Large intestine (tissue), 3 donors: ENCODE measurements around the gene TALDO1. TPM values are rescaled to one million over a fixed set of nuclear protein-coding genes. Genes with fewer than 3 reads are reported as not detected.

Source experiments
- DNase-seq, 2 donors: peaks; one replicate each; pipeline versions ENCODE4 v3.0.0 to v3.0.0-alpha.2; 2013
- H3K27ac ChIP-seq: one replicate; pipeline ENCODE4 v1.5.1; 2013; ENCODE audit warnings: low read length
- H3K27me3 ChIP-seq: 2 replicates; pipeline ENCODE4 v1.6.1; 2013; ENCODE audit warnings: low read length; ENCODE audit not compliant: control insufficient read depth, insufficient read depth
- H3K36me3 ChIP-seq: 2 replicates; pipeline ENCODE4 v1.6.1; 2013; ENCODE audit warnings: low read length; ENCODE audit not compliant: control insufficient read depth, insufficient read depth
- H3K4me1 ChIP-seq: one replicate; pipeline ENCODE4 v1.6.1; 2013; ENCODE audit warnings: low read length; ENCODE audit not compliant: control insufficient read depth, insufficient read depth
- H3K4me3 ChIP-seq: one replicate; pipeline ENCODE4 v1.5.1; 2013; ENCODE audit warnings: low read length
- H3K9me3 ChIP-seq: one replicate; pipeline ENCODE4 v1.6.1; 2013; ENCODE audit warnings: mild to moderate bottlenecking, low read depth, low read length, moderate library complexity; ENCODE audit not compliant: control insufficient read depth
- WGBS: methylation state at CpG from one replicate; pipeline ENCODE4 v1.1.5; 2013; ENCODE audit warnings: low lambda C conversion rate; ENCODE audit not compliant: insufficient coverage; 5-methylcytosine and 5-hydroxymethylcytosine counted together
- polyA plus RNA-seq: library from polyadenylated mRNA; unstranded; fragments of 120-200 nt; gene quantifications from one replicate; pipeline ENCODE4 v1.2.1, GENCODE V29; 2013

TALDO1 gene
- polyA plus RNA-seq, 1 donor = 92.4 TPM

DNA sequence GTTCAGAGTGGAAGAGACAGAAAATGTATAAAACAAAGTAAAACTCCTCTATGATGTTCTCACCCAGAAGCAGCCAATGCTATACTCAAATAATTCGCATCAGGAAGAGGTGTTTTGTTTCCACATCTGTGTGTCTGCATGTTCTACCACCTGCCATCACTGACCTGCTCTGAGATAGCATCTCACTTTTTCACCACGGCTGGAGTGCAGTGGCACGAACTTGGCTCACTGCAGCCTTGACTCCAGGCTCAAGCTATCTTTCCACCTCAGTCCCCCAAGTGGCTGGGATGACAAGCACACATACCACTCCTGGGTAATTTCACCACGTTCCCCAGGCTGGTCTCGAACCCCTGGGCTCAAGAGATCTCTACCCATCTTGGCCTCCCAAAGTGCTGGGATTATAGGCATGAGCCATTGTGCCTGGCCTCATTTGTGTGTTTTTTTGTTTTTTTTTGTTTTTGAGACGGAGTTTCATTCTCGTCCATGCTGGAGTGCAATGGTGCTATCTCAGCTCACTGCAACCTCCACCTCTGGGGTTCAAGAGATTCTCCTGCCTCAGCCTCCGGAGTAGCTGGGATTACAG is 14.4 kb downstream of the TALDO1 start:
- H3K27me3 ChIP-seq = no peaks in the 10 kb centered on the region
- WGBS = 100% methylated on average over 3 of the region's 8 CpGs
- peaks cover 78% of the 10 kb centered on the region for H3K36me3 ChIP-seq
- peaks cover 14% of the 10 kb centered on the region for H3K4me1 ChIP-seq
- H3K4me3 ChIP-seq = no peak overlapping the region
- H3K27ac ChIP-seq = no peak overlapping the region
- no peak for DNase-seq
- H3K9me3 ChIP-seq = no peaks in the 10 kb centered on the region

- peaks cover 14% of the 10 kb centered on the region for H3K4me1 ChIP-seq
- H3K4me3 ChIP-seq = no peak overlapping the region
- no peak overlapping the region for H3K27ac ChIP-seq
- no CpG with 5 or more reads among the region's 10 CpGs for WGBS
- no peaks in the 10 kb centered on the region for H3K9me3 ChIP-seq
- peak in 1 of 2 donors; percentile 44 for DNase-seq
- no peaks in the 10 kb centered on the region for H3K27me3 ChIP-seq
- peaks cover 81% of the 10 kb centered on the region for H3K36me3 ChIP-seq
Observed at GRCh38 chr11:762421-763072, 15.3 kb downstream of the TALDO1 start.

DNA sequence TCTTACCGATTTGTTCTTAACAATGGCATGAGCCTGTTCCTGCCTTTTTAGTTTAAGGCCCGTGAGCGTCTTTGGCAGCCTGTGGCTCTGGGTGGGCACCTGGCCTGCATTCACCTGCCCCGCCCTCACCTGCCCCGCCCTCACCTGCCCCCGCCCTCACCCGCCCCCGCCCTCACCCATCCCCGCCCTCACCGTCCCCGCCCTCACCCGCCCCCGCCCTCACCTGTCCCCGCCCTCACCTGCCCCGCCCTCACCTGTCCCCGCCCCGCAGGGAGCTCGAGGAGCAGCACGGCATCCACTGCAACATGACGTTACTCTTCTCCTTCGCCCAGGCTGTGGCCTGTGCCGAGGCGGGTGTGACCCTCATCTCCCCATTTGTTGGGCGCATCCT is 15.8 kb downstream of the TALDO1 start:
- Histone ChIP-seq H3K27me3 (no peaks in the 10 kb centered on the region), H3K36me3 (peaks cover 78% of the 10 kb centered on the region), H3K4me1 (peaks cover 14% of the 10 kb centered on the region), H3K27ac (no peak overlapping the region), H3K4me3 (no peak overlapping the region), H3K9me3 (no peaks in the 10 kb centered on the region)
- DNase-seq = peak in 1 of 2 donors; percentile 53
- no CpG with 5 or more reads among the region's 24 CpGs for WGBS

DNA sequence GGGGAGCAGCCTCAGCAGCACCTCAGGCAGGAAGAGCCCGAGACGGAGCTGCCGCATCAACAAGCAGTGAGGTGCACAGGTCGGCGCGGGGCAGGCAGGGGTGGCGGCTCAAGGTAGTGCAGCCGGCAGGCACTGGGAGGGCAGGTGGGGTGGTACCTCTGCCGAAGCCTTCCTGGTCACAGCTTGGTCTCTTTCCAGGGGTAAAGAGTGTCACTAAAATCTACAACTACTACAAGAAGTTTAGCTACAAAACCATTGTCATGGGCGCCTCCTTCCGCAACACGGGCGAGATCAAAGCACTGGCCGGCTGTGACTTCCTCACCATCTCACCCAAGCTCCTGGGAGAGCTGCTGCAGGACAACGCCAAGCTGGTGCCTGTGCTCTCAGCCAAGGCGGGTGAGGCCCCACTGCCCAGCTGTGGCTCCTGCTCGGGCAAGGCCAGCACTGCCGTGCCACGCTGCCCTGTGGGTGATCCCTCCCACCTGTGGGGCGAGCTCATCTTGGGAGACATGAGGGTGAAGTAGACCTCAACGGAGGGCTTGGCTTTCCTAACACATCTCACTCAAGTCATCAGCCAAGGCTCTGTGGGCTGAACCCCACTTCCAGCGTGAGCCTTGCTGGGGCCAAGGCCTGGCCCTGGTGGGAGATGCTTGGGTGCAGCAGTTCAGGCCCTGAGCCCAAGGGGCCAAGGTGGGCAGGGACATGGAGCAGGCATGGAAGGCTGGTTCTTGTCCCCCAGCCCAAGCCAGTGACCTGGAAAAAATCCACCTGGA is 16.5 kb downstream of the TALDO1 start:
- Histone ChIP-seq H3K27ac (no peak overlapping the region), H3K9me3 (no peaks in the 10 kb centered on the region), H3K27me3 (no peaks in the 10 kb centered on the region), H3K4me3 (no peak overlapping the region), H3K4me1 (peaks cover 14% of the 10 kb centered on the region), H3K36me3 (peaks cover 77% of the 10 kb centered on the region)
- DNase-seq = no peak
- WGBS = no CpG with 5 or more reads among the region's 22 CpGs

DNA sequence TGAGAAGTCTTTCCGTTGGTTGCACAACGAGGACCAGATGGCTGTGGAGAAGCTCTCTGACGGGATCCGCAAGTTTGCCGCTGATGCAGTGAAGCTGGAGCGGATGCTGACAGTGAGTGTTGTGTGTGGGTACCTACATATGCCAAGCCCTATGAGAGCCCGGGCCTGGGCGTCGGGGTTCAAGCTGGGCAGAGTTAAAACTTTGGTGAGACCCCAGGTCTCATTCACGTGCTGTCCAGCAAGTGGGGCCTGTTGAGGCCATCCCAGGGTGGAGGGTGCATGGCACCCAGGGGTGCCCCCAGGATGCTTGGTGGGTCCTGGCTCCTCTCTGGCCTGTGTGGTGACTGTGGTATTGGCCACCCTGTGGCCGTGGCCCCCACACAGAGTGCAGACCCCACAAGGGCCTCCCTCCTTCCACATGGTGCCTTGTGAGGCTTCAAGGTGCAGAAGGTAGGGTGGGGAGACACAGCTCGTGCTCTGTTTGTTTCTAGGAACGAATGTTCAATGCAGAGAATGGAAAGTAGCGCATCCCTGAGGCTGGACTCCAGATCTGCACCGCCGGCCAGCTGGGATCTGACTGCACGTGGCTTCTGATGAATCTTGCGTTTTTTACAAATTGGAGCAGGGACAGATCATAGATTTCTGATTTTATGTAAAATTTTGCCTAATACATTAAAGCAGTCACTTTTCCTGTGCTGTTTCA is 17.2 kb downstream of the TALDO1 start:
- Histone ChIP-seq H3K4me3 (no peak overlapping the region), H3K27me3 (no peaks in the 10 kb centered on the region), H3K9me3 (no peaks in the 10 kb centered on the region), H3K27ac (no peak overlapping the region), H3K36me3 (peaks cover 74% of the 10 kb centered on the region), H3K4me1 (peaks cover 14% of the 10 kb centered on the region)
- DNase-seq = no peak
- no CpG with 5 or more reads among the region's 18 CpGs for WGBS

- Histone ChIP-seq H3K36me3 (peaks cover 72% of the 10 kb centered on the region), H3K9me3 (no peaks in the 10 kb centered on the region), H3K27ac (no peak overlapping the region)
Observed at GRCh38 chr11:765025-765801, 17.9 kb downstream of the TALDO1 start.

GRCh38 chr11:765802-766091 is 18.5 kb downstream of the TALDO1 start:
- WGBS = no CpG with 5 or more reads among the region's 8 CpGs
- Histone ChIP-seq H3K9me3 (no peaks in the 10 kb centered on the region), H3K4me3 (no peak overlapping the region), H3K4me1 (peaks cover 14% of the 10 kb centered on the region), H3K27me3 (no peaks in the 10 kb centered on the region), H3K36me3 (peaks cover 72% of the 10 kb centered on the region), H3K27ac (no peak overlapping the region)
- DNase-seq = no peak

More at GRCh38 chr11:765025-765801, 17.9 kb downstream of the TALDO1 start:
- Histone ChIP-seq H3K4me3 (no peak overlapping the region), H3K4me1 (peaks cover 14% of the 10 kb centered on the region), H3K27me3 (no peaks in the 10 kb centered on the region)
- WGBS = 63% methylated on average over 5 of the region's 19 CpGs
- DNase-seq = peak in 1 of 2 donors; percentile 41

GRCh38 chr11:766106-766935 is 19.1 kb downstream of the TALDO1 start:
- no peak for DNase-seq
- Histone ChIP-seq H3K4me1 (peaks cover 14% of the 10 kb centered on the region), H3K27me3 (no peaks in the 10 kb centered on the region), H3K4me3 (no peak overlapping the region), H3K27ac (no peak overlapping the region), H3K9me3 (no peaks in the 10 kb centered on the region), H3K36me3 (peaks cover 73% of the 10 kb centered on the region)
- WGBS = no CpG with 5 or more reads among the region's 11 CpGs

DNA sequence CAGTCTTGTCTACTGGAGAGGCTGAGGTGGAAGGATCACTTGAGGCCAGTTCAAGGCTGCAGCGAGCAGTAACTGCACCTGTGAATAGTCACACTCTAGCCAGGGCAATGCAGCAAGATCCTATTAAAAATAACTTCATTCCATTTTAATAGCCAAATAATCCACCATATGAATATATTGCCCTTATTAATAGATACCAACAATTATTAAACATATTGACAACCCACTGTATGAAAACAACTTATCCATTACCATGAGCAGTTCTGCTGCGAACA is 19.6 kb downstream of the TALDO1 start:
- no CpG with 5 or more reads among the region's 2 CpGs for WGBS
- no peak overlapping the region for H3K4me3 ChIP-seq
- DNase-seq = no peak
- peaks cover 14% of the 10 kb centered on the region for H3K4me1 ChIP-seq
- no peaks in the 10 kb centered on the region for H3K9me3 ChIP-seq
- peaks cover 74% of the 10 kb centered on the region for H3K36me3 ChIP-seq
- H3K27ac ChIP-seq = no peak overlapping the region
- H3K27me3 ChIP-seq = no peaks in the 10 kb centered on the region
